ENCODE data around the gene PTPRJ.

PTPRJ gene

GRCh38 chr11:48169717-48170116 is 189.4 kb downstream of the PTPRJ start:
- DNase-seq = no peak

- no peak for DNase-seq
These were observed 190.2 kb downstream of the PTPRJ start for GRCh38 chr11:48170241-48171233.

GRCh38 chr11:48172818-48173609 is 192.7 kb downstream of the PTPRJ start:
- peak; percentile 48 to 72 for DNase-seq

DNA sequence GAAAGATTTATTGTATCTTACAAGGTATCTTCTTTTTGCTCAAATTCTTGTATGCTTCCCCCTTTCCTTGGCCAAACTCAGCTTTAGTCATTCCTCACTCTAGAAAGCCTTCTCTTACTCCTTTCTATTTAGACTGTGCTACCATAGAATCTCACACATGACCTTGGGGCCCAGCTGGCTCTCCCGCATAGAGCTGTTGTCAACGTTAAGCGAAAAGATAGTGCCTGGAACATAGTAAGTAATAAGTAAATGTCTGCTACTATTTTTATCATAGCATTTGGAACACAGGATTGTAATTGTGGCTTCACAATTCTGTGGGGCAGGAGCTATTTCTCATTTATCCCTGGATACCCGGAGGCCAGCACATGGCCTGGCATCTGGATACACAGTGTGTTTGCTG is 197.3 kb downstream of the PTPRJ start:
- DNase-seq = no peak

GRCh38 chr11:48180627-48181026 is 200.3 kb downstream of the PTPRJ start:
- DNase-seq = no peak

- DNase-seq = no peak
These were observed 202.6 kb downstream of the PTPRJ start for GRCh38 chr11:48182860-48183526.

GRCh38 chr11:48184452-48184851 is 204.1 kb downstream of the PTPRJ start:
- peak in 1 of 2 experiments; percentile 35 for DNase-seq

DNA sequence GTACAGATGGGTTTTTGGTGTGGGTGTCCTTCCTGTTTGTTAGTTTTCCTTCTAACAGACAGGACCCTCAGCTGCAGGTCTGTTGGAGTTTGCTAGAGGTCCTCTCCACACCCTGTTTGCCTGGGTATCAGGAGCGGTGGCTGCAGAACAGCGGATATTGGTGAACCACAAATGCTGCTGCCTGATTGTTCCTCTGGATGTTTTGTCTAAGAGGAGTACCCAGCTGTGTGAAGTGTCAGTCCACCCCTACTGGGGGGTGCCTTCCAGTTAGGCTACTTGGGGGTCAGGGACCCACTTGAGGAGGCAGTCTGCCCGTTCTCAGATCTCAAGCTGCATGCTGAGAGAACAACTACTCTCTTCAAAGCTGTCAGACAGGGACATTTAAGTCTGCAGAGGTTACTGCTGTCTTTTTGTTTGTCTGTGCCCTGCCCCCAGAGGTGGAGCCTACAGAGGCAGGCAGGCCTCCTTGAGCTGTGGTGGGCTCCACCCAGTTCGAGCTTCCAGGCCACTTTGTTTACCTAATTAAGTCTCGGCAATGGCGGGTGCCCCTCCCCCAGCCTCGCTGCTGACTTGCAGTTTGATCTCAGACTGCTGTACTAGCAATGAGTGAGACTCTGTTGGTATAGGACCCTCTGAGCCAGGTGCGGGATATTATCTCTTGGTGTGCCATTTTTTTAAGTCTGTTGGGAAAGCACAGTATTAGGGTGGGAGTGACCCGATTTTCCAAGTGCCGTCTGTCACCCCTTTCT is 210.7 kb downstream of the PTPRJ start:
- peak; percentile 47 to 54 for DNase-seq

- DNase-seq = no peak
These were observed 213.5 kb downstream of the PTPRJ start for GRCh38 chr11:48193876-48194275.

GRCh38 chr11:48207881-48208280 is 227.5 kb downstream of the PTPRJ start:
- no peak for DNase-seq

DNA sequence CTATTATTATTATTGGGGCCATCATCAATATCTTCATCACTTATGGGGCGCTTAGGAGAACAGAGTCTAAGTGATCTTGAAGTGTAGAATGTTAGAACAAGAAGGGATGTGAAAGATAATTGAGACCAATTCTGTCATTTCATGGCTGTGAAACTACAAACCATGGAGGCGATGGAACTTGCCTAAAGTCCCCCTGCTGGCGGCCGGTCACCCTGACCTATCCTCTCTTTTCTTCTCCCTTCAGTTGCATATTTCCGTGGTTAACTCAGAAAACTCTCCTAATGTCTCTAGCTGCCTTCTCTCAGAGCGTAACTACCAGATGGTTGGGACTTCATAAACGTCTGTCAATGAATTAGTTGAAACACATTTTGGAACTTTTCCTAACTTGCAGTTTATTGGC is 229.7 kb downstream of the PTPRJ start:
- peak in 1 of 2 experiments; percentile 32 for DNase-seq

- DNase-seq = no peak
These were observed 236.2 kb downstream of the PTPRJ start, which contains the start of gene OR4B1 for GRCh38 chr11:48216510-48216909. Gene OR4B1, plus strand, starts transcription at chr11:48216810. Its CDS starts 0 bp downstream, at chr11:48216810.
